Thyroid gland (tissue), 4 donors: ENCODE measurements around the gene NOS1AP. TPM values are rescaled to one million over a fixed set of nuclear protein-coding genes. Genes with fewer than 3 reads are reported as not detected.

Experiments used
- DNase-seq, 2 donors: peaks; one replicate each; pipeline ENCODE4 v3.0.0-alpha.2; 2019
- H3K27ac ChIP-seq, 3 donors: fragments of 200-600 bp; sonication (generic); 1 replicate in 2 of 3; 2 replicates in 1 of 3; pipeline ENCODE4 v1.5.1; 2016 to 2019; ENCODE audit warnings: mild to moderate bottlenecking in 1 of 3, moderate library complexity in 1 of 3
- H3K27me3 ChIP-seq: fragments of 200-600 bp; sonication (generic); one replicate; pipeline ENCODE4 v1.5.1; 2019
- H3K36me3 ChIP-seq, 2 donors: fragments of 200-600 bp; sonication (generic); one replicate each; pipeline ENCODE4 v1.5.1; 2016 to 2019
- H3K4me1 ChIP-seq, 2 donors: fragments of 200-600 bp; sonication (generic); one replicate each; pipeline ENCODE4 v1.5.1; 2017 to 2019
- H3K4me3 ChIP-seq, 3 donors: fragments of 200-600 bp; sonication (generic); replicated peaks in 1 of 3; 1 replicate in 2 of 3; 2 replicates in 1 of 3; pipeline ENCODE4 v1.5.1; 2016; ENCODE audit warnings: mild to moderate bottlenecking in 1 of 3
- H3K9me3 ChIP-seq: fragments of 200-600 bp; sonication (generic); one replicate; pipeline ENCODE4 v1.5.1; 2017
- POLR2A ChIP-seq, 2 donors: fragments of 450-650 bp; IDR thresholded peaks; one replicate each; pipeline ENCODE4 v1.6.1; 2017; ENCODE audit warnings: antibody characterized with exemption in 2 of 2, mild to moderate bottlenecking in 2 of 2, moderate library complexity in 1 of 2
- WGBS, 2 donors: methylation state at CpG; one replicate each; pipeline ENCODE4 v1.1.5; 2017; 5-methylcytosine and 5-hydroxymethylcytosine counted together
- intact Hi-C: fragments of 100-400 bp; cut with DNase I; formaldehyde crosslinking; loops from one replicate; pipeline ENCODE4 v1.15.1; 2023
- total RNA-seq, 4 donors: library from RNA; depleted of rRNA; stranded (reverse); fragments of >200 nt; gene quantifications; one replicate each; pipeline ENCODE4 v1.2.3, GENCODE V29; 2016
- TF ChIP-seq, protein P1 (sequence below), 6 experiments: fragments of 200-600 bp in 3 of 6; fragments of 450-650 bp in 3 of 6; sonication (generic) in 3 of 6; IDR thresholded peaks; one replicate each; pipeline ENCODE4 v1.5.1; 2016 to 2019; ENCODE audit warnings: antibody characterized with exemption in 6 of 6, mild to moderate bottlenecking in 2 of 6, inconsistent platforms in 1 of 6, moderate library complexity in 1 of 6

The NOS1AP gene
- total RNA-seq, 4 donors from 2014 or later = 0.40 to 2.2 (median 0.54) TPM

- Histone ChIP-seq H3K27ac (no peak overlapping the region), H3K36me3 (no peaks in the 10 kb centered on the region), H3K4me3 (no peak overlapping the region), H3K27me3 (no peaks in the 10 kb centered on the region), H3K9me3 (no peaks in the 10 kb centered on the region), H3K4me1 (no peaks in the 10 kb centered on the region)
- TF ChIP-seq POLR2A (IDR thresholded peaks at IDR 0.05) = no peak
- TF ChIP-seq, protein P1, sequence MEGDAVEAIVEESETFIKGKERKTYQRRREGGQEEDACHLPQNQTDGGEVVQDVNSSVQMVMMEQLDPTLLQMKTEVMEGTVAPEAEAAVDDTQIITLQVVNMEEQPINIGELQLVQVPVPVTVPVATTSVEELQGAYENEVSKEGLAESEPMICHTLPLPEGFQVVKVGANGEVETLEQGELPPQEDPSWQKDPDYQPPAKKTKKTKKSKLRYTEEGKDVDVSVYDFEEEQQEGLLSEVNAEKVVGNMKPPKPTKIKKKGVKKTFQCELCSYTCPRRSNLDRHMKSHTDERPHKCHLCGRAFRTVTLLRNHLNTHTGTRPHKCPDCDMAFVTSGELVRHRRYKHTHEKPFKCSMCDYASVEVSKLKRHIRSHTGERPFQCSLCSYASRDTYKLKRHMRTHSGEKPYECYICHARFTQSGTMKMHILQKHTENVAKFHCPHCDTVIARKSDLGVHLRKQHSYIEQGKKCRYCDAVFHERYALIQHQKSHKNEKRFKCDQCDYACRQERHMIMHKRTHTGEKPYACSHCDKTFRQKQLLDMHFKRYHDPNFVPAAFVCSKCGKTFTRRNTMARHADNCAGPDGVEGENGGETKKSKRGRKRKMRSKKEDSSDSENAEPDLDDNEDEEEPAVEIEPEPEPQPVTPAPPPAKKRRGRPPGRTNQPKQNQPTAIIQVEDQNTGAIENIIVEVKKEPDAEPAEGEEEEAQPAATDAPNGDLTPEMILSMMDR (IDR thresholded peaks at IDR 0.05) = no peak
- intact Hi-C loops = no loop called here
- DNase-seq = no peak
- 76 to 87% methylated on average over 1 of the region's 1 CpG for WGBS, 2 donors
Observed at GRCh38 chr1:162259894-162260455, 190.5 kb downstream of the NOS1AP start.

GRCh38 chr1:162264108-162264507 lies 194.6 kb downstream of the NOS1AP start:
- intact Hi-C loops = no loop called here
- no peak overlapping the region for H3K27ac ChIP-seq
- H3K9me3 ChIP-seq = no peaks in the 10 kb centered on the region
- H3K36me3 ChIP-seq = no peaks in the 10 kb centered on the region
- H3K4me3 ChIP-seq = no peak overlapping the region
- 85% methylated on average over 1 of the region's 1 CpG for WGBS, 2 donors
- no peaks in the 10 kb centered on the region for H3K4me1 ChIP-seq
- no peak for DNase-seq
- no peaks in the 10 kb centered on the region for H3K27me3 ChIP-seq
- no peak for TF ChIP-seq POLR2A (IDR thresholded peaks at IDR 0.05)
- TF ChIP-seq, protein P1 (IDR thresholded peaks at IDR 0.05) = no peak

- no peaks in the 10 kb centered on the region for H3K4me1 ChIP-seq
- 89 to 99% methylated on average over 4 of the region's 4 CpGs for WGBS, 2 donors
- no peaks in the 10 kb centered on the region for H3K27me3 ChIP-seq
- no peak for TF ChIP-seq POLR2A (IDR thresholded peaks at IDR 0.05)
- H3K9me3 ChIP-seq = no peaks in the 10 kb centered on the region
- DNase-seq = no peak
- no peaks in the 10 kb centered on the region for H3K36me3 ChIP-seq
- H3K27ac ChIP-seq = no peak overlapping the region
- no peak overlapping the region for H3K4me3 ChIP-seq
- intact Hi-C loops = no loop called here
Observed at GRCh38 chr1:162265983-162266382, 196.5 kb downstream of the NOS1AP start.

DNA sequence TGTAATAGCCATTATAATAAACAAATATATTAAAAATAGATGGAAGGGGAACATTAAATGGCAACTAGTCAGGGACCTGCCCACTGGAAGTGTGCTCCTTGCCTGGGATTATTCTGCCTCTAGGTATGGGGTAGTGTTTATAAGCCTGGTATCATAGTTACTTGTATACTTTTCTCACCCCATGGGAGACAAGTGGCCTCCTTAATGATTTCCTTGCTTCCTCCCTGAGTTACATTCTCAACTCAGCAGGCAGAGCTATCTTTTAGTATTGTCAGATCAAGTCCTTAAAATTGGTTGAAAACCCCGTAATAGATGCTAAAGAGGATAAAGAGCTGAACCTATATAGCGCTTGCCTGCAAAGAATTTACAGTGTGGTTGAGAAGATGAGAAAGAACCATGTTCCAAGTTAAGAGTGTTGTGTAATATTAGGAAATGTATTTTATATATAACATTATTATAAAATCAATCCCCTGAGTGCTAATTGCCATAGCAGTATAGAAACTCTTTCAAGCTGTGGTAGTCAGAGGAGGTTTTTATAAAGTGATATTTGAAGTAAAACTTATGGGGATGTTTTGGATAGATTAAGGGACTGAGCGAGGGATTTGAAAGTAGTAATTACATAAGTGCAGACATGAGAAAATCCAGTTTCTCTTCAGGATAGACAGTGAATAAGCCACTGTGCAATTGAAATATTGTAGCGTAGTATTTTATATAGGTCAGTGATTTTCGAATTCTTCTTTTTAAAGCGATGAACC lies 200.7 kb downstream of the NOS1AP start:
- no peak for DNase-seq
- Histone ChIP-seq H3K27ac (no peak overlapping the region), H3K9me3 (no peaks in the 10 kb centered on the region), H3K4me3 (no peak overlapping the region), H3K27me3 (no peaks in the 10 kb centered on the region), H3K4me1 (no peaks in the 10 kb centered on the region), H3K36me3 (no peaks in the 10 kb centered on the region)
- TF ChIP-seq, protein P1 (IDR thresholded peaks at IDR 0.05) = no peak
- TF ChIP-seq POLR2A (IDR thresholded peaks at IDR 0.05) = no peak
- WGBS, 2 donors = 93 to 94% methylated on average over 6 of the region's 6 CpGs
- intact Hi-C loops = no loop called here

DNA sequence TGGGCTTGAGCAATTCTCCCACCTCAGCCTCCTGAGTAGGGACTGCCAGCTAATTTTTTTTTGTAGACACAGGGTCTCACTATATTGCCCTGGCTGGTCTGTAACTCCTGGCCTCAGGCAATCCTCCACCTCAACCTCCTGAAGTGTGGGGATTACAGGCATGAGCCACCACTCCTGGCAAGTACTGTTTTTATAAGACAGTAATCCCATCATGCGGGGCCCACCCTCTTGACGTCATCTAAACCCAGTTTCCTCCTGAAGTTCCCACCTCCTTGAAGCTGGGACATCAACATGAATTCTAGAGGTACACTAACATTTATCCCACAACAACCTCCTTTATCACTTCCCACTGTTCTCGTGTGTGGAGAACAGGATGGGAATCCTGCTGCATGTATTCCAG lies 202.5 kb downstream of the NOS1AP start:
- DNase-seq = no peak
- Histone ChIP-seq H3K4me1 (no peaks in the 10 kb centered on the region), H3K27me3 (no peaks in the 10 kb centered on the region), H3K9me3 (no peaks in the 10 kb centered on the region), H3K4me3 (no peak overlapping the region), H3K27ac (no peak overlapping the region), H3K36me3 (no peaks in the 10 kb centered on the region)
- intact Hi-C loops = no loop called here
- 72 to 78% methylated on average over 3 of the region's 3 CpGs for WGBS, 2 donors
- TF ChIP-seq POLR2A (IDR thresholded peaks at IDR 0.05) = no peak
- TF ChIP-seq, protein P1 (IDR thresholded peaks at IDR 0.05) = no peak
